Activated naive CD4-positive, alpha-beta T cell treated with anti-CD3 and anti-CD28 coated beads, Interleukin-2, amount 10 ng/mL, durations not matched to agents 7 days and 5 days (primary cell): ENCODE results near the gene STK32C.
A peak's percentile ranks its signal among the peaks of the same experiment; 100 is the strongest.
"Not testable (repeated sequence)": the region's sequence is repeated elsewhere in the genome, so short reads cannot be mapped to it uniquely, and the experiment has no call there.

Experiments used
- CTCF ChIA-PET: fragments of 350-600 bp; sonication (Branson Sonifier 250); formaldehyde crosslinking; loops from one replicate; lab custom pipeline; 2021; ENCODE audit warnings: antibody characterized with exemption; lab: Charles Lee
- DNase-seq: peaks from one replicate; pipeline ENCODE4 v3.0.0-alpha.2; 2020
- H3K27ac Mint-ChIP-seq: one replicate; pipeline ENCODE4 v1.8.0; 2021; ENCODE audit warnings: mild to moderate bottlenecking, moderate library complexity, mixed read lengths
- H3K27me3 Mint-ChIP-seq: one replicate; pipeline ENCODE4 v1.8.0; 2021; ENCODE audit warnings: mild to moderate bottlenecking, mixed read lengths
- H3K36me3 Mint-ChIP-seq: one replicate; pipeline ENCODE4 v1.8.0; 2021; ENCODE audit warnings: mixed read lengths
- H3K4me1 Mint-ChIP-seq: one replicate; pipeline ENCODE4 v1.8.0; 2021; ENCODE audit warnings: mixed read lengths
- H3K4me3 Mint-ChIP-seq: one replicate; pipeline ENCODE4 v1.8.0; 2021; ENCODE audit warnings: mild to moderate bottlenecking, moderate library complexity, mixed read lengths
- H3K9me3 Mint-ChIP-seq: one replicate; pipeline ENCODE4 v1.8.0; 2021; ENCODE audit warnings: mixed read lengths

STK32C gene

DNA sequence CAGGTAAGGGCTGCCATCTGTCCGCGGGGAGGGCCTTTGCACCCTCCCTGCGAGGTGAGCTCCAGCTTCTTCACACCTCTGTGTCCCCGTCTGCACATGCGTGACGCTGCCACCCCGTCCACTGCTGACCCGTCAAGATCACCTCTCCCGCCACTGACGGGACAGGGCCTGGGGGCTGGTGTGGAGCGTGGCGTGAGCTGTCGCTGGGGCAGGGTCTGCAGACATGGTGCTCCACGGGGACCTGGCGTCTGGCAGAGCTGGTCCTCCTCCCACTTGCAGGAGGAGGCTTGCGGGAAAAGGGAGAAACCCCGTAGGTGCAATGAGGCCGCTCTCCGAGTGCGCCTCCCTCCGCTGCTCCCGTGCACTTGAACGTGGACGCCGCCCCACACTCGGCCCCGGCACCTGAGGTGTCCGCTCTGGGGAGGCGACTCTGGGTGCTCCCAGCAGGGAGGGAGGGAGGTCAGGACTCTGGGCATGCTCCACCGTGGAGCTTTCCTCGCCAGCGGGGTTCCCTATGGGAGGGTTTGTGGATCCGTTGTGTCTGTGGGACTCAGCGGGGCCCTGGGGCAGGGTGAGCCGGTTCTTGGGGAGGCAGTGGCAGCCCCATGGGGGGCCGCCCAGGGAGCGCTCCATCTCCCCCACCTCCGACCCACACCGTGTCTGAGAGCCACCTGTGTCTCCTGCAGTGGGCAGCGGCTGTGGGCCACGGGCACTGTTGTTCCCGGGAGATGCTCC, 138.6 kb downstream of the STK32C start:
- no peak overlapping the region for H3K27ac Mint-ChIP-seq
- H3K9me3 Mint-ChIP-seq = peaks cover 5% of the 10 kb centered on the region
- H3K4me1 Mint-ChIP-seq = peaks cover 8% of the 10 kb centered on the region
- CTCF ChIA-PET = no interaction called here
- H3K4me3 Mint-ChIP-seq = no peak overlapping the region
- DNase-seq = no peak
- H3K36me3 Mint-ChIP-seq = peaks cover 4% of the 10 kb centered on the region
- H3K27me3 Mint-ChIP-seq = peaks cover 5% of the 10 kb centered on the region

DNA sequence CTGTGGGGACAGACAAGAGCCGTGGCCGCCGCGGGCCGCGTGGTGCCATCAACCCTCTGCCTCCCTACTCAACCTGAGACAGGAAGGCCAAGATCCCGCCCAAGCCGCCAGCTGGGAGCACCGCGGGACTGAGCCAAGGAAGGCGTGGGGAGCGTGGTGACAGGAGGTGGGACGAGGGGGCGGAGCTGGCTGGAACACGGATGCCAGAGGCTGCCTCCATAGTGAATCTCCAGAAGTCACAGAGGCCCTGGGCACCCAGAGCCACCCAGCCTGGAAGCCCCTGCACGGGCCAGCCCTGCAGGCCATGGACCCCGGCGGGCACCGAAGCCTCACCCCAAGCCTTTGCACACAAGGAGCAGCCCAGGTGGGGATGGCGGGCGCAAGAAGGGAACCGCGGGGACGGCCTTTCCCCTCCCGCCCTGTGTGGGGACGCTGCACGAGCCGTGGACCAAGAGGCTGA, 139.1 kb downstream of the STK32C start:
- no peak for DNase-seq
- Mint-ChIP-seq H3K36me3 (peaks cover 4% of the 10 kb centered on the region), H3K9me3 (peaks cover 5% of the 10 kb centered on the region), H3K4me3 (no peak overlapping the region), H3K27me3 (peaks cover 5% of the 10 kb centered on the region), H3K4me1 (peaks cover 9% of the 10 kb centered on the region), H3K27ac (no peak overlapping the region)
- CTCF ChIA-PET = no interaction called here

GRCh38 chr10:132167976-132168375, 139.8 kb downstream of the STK32C start:
- H3K4me3 Mint-ChIP-seq = no peak overlapping the region
- peaks cover 10% of the 10 kb centered on the region for H3K27me3 Mint-ChIP-seq
- no peaks in the 10 kb centered on the region for H3K36me3 Mint-ChIP-seq
- no peak for DNase-seq
- peaks cover 14% of the 10 kb centered on the region for H3K4me1 Mint-ChIP-seq
- no peak overlapping the region for H3K27ac Mint-ChIP-seq
- CTCF ChIA-PET = no interaction called here
- H3K9me3 Mint-ChIP-seq = no peaks in the 10 kb centered on the region

- Mint-ChIP-seq H3K27ac (no peak overlapping the region), H3K36me3 (no peaks in the 10 kb centered on the region), H3K4me3 (no peak overlapping the region), H3K9me3 (no peaks in the 10 kb centered on the region), H3K27me3 (peaks cover 11% of the 10 kb centered on the region), H3K4me1 (peaks cover 21% of the 10 kb centered on the region)
- CTCF ChIA-PET = no interaction called here
- DNase-seq = no peak
Measured at GRCh38 chr10:132167041-132167674, 140.6 kb downstream of the STK32C start.

DNA sequence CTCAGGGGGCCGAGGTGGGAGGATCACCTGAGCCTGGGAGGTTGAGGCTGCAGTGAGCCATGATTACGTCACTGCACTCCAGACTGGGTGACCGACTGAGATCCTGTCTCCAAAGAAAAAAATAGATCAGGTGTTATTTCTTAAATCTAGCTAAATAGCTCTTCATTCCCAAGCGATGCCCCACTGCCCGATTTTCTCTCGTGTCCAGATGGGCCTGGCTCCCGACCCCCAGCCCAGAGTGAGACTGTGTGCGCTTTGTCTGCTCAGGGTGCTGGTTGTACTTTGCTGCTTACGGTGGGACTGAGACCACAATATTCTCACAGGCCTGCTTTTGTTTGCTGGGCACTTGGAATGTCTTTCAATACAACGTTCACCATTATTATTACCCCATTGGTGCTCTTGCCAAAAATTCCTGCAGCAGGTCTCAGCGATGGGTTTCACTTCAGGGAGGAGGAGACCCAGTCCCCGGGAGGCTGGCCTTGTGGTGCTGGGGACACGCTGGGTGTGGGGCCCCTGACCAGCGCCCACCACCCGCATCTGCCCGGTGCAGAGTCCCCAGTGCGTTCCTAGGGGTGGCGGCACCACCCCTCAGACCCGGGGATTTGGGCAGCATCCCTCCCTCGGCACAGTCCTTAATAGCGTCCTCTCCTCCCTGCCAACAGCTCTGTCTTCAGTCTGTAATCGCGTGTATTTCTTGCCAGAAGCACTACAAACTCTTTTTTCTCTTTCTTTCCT, 141.4 kb downstream of the STK32C start:
- H3K4me1 Mint-ChIP-seq = peaks cover 27% of the 10 kb centered on the region
- H3K4me3 Mint-ChIP-seq = no peak overlapping the region
- peaks cover 11% of the 10 kb centered on the region for H3K27me3 Mint-ChIP-seq
- peaks cover 2% of the 10 kb centered on the region for H3K9me3 Mint-ChIP-seq
- no peak for DNase-seq
- H3K36me3 Mint-ChIP-seq = peaks cover 2% of the 10 kb centered on the region
- CTCF ChIA-PET = no interaction called here
- H3K27ac Mint-ChIP-seq = no peak overlapping the region

GRCh38 chr10:132165416-132165980, 142.3 kb downstream of the STK32C start:
- CTCF ChIA-PET = no interaction called here

GRCh38 chr10:132164761-132165278, 142.9 kb downstream of the STK32C start:
- DNase-seq = no peak
- peaks cover 27% of the 10 kb centered on the region for H3K4me1 Mint-ChIP-seq
- H3K27ac Mint-ChIP-seq = no peak overlapping the region
- CTCF ChIA-PET = no interaction called here
- H3K4me3 Mint-ChIP-seq = no peak overlapping the region
- H3K36me3 Mint-ChIP-seq = peaks cover 2% of the 10 kb centered on the region
- peaks cover 2% of the 10 kb centered on the region for H3K9me3 Mint-ChIP-seq
- peaks cover 6% of the 10 kb centered on the region for H3K27me3 Mint-ChIP-seq

More at GRCh38 chr10:132165416-132165980, 142.3 kb downstream of the STK32C start:
- Mint-ChIP-seq H3K4me1 (peaks cover 27% of the 10 kb centered on the region), H3K27me3 (peaks cover 6% of the 10 kb centered on the region), H3K36me3 (peaks cover 2% of the 10 kb centered on the region), H3K9me3 (peaks cover 2% of the 10 kb centered on the region), H3K27ac (no peak overlapping the region), H3K4me3 (no peak overlapping the region)
- DNase-seq = no peak

DNA sequence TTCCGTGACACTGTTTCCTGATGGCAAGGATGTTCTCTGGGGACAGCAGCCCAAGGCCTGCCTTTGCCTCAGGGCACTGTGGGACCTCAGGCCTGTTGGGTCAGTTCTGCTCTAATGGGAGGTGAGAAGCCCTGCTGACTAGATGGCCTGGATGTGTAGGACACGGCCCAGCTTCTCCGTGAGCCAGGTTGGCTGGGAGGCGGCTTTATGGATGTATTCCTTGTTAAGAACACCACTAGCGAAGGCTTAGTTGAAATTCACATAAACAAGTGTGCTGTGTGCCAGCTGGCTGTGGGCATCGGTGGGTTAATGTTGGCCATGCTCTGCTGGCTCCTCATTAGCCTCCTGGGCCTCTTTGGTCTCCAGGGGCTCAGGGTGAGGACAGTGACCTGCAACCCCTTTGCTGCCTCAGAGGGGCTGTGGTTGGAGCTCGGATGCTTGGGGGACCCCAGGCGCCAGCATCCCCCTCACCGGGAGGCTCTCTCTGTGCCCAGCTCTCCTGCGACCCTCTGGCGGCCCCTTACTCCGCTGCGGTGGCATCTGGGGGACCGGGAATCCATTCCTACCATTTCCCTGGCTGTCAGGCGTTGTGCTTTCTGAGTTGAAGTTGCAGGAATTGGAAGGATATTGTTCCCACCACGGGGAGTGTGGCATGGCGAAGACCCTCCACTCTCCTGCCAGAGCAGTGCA, 143.8 kb downstream of the STK32C start:
- Mint-ChIP-seq H3K27ac (peak overlapping the region; percentile 3), H3K4me1 (peaks cover 33% of the 10 kb centered on the region), H3K36me3 (peaks cover 2% of the 10 kb centered on the region), H3K9me3 (peaks cover 2% of the 10 kb centered on the region), H3K4me3 (no peak overlapping the region), H3K27me3 (peaks cover 6% of the 10 kb centered on the region)
- no peak for DNase-seq
- CTCF ChIA-PET = no interaction called here

GRCh38 chr10:132163278-132163765, 144.4 kb downstream of the STK32C start:
- CTCF ChIA-PET = no interaction called here
- Mint-ChIP-seq H3K27ac (peak overlapping the region; percentile 3), H3K36me3 (peaks cover 2% of the 10 kb centered on the region), H3K9me3 (peaks cover 2% of the 10 kb centered on the region), H3K4me3 (no peak overlapping the region), H3K27me3 (peaks cover 6% of the 10 kb centered on the region), H3K4me1 (peaks cover 35% of the 10 kb centered on the region)
- DNase-seq = peak; percentile 55

- Mint-ChIP-seq H3K27ac (peak overlapping the region; percentile 96), H3K9me3 (peaks cover 2% of the 10 kb centered on the region), H3K4me1 (peaks cover 40% of the 10 kb centered on the region), H3K4me3 (no peak overlapping the region), H3K36me3 (peaks cover 2% of the 10 kb centered on the region), H3K27me3 (peaks cover 6% of the 10 kb centered on the region)
- DNase-seq = no peak
- CTCF ChIA-PET = interaction anchor here (0.7 kb wide), 1 partner anchor 25 kb away, joined by 3 read pairs; no protein-coding TSS in a partner anchor
Measured at GRCh38 chr10:132162590-132163277, 145.0 kb downstream of the STK32C start.

DNA sequence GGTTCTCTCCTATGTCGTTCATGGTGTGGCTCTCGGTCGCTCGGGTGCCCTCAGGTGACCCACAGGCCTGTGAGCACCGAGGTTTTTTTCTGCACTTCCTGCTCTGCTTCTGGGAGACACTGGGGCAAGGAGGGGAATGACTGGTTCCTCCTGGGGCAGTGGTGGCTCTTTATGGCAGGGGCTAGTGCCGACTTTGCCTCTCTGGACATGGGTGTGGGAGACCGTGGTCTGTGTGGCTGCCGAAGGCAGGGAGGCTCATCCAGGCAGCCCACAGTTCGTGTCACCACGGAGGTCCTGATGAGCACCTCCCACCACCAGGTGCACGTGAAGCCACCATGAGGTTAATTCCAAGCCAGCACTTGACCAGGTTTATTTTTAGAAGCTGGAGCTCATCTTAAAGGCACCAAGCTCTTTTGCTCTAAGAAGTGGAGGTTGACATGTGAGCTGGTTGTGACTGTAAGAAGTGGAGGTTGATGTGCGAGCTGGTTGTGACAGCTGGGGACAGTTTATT, 145.7 kb downstream of the STK32C start:
- Mint-ChIP-seq H3K9me3 (peaks cover 2% of the 10 kb centered on the region), H3K27ac (peak overlapping the region; percentile 96), H3K27me3 (peaks cover 6% of the 10 kb centered on the region), H3K36me3 (peaks cover 2% of the 10 kb centered on the region), H3K4me3 (peak overlapping the region; percentile 38), H3K4me1 (peaks cover 42% of the 10 kb centered on the region)
- CTCF ChIA-PET = interaction anchor here (0.7 kb wide), 1 partner anchor 25 kb away, joined by 3 read pairs; no protein-coding TSS in a partner anchor
- DNase-seq = peak; percentile 58

DNA sequence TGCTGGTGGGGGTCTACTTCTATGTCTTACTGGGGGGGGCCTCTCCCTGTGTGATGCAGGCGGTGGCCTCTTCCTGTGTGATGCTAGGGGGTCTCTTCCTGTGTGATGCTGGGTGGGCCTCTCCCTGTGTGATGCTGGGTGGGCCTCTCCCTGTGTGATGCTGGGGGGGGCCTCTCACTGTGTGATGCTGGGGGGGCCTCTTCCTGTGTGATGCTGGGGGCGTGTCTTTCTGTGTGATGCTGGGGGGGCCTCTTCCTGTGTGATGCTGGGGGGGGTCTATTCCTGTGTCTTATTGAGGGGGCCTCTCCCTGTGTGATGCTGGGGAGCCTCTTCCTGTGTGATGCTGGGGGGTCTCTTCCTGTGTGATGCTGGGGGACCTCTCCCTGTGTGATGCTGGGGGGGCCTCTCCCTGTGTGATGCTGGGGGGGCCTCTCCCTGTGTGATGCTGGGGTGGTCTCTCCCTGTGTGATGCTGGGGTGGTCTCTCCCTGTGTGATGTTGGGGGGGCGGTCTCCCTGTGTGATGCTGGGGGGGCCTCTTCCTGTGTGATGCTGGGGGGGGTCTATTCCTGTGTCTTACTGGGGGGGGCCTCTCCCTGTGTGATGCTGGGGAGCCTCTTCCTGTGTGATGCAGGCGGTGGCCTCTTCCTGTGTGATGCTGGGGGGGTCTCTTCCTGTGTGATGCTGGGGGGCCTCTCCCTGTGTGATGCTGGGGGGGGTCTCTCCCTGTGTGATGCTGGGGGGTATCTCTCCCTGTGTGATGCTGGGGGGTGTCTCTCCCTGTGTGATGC, 146.7 kb downstream of the STK32C start:
- H3K9me3 Mint-ChIP-seq, H3K4me3 Mint-ChIP-seq, H3K27me3 Mint-ChIP-seq, H3K36me3 Mint-ChIP-seq, CTCF ChIA-PET: not testable (repeated sequence)
- Mint-ChIP-seq H3K4me1 (peaks cover 37% of the 10 kb centered on the region), H3K27ac (peak overlapping the region; percentile 45)
- peak; percentile 38 for DNase-seq
